ENCODE measurements around the gene SLCO1B1.
"Not testable (repeated sequence)": the region's sequence is repeated elsewhere in the genome, so short reads cannot be mapped to it uniquely, and the experiment has no call there.

The SLCO1B1 gene, protein sequence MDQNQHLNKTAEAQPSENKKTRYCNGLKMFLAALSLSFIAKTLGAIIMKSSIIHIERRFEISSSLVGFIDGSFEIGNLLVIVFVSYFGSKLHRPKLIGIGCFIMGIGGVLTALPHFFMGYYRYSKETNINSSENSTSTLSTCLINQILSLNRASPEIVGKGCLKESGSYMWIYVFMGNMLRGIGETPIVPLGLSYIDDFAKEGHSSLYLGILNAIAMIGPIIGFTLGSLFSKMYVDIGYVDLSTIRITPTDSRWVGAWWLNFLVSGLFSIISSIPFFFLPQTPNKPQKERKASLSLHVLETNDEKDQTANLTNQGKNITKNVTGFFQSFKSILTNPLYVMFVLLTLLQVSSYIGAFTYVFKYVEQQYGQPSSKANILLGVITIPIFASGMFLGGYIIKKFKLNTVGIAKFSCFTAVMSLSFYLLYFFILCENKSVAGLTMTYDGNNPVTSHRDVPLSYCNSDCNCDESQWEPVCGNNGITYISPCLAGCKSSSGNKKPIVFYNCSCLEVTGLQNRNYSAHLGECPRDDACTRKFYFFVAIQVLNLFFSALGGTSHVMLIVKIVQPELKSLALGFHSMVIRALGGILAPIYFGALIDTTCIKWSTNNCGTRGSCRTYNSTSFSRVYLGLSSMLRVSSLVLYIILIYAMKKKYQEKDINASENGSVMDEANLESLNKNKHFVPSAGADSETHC

DNA sequence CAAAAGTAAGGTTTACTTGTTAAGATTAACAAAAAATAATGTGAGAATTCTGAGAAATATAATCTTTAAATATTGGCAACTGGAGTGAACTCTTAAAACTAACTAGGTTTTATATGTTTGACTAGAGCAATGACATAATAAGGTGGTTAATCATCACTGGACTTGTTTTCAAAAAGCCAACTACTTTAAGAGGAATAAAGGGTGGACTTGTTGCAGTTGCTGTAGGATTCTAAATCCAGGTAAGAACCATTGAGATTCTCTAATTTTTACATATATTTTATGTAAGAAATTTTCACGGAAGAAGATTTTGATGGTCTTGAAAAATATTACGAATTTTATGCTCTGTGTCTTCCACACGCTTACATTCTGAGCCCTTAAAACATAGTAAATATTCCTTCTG is at the start of gene SLCO1B1:
SLCO1B1 (plus strand) TSS at position 197 of the 400 bp plus-strand sequence. CDS start 10,381 bp downstream, outside the sequence.
- no peak for DNase-seq

- not testable (repeated sequence) for DNase-seq
These were observed 46.2 kb upstream of the SLCO1B1 start for GRCh38 chr12:21084753-21085152.

DNA sequence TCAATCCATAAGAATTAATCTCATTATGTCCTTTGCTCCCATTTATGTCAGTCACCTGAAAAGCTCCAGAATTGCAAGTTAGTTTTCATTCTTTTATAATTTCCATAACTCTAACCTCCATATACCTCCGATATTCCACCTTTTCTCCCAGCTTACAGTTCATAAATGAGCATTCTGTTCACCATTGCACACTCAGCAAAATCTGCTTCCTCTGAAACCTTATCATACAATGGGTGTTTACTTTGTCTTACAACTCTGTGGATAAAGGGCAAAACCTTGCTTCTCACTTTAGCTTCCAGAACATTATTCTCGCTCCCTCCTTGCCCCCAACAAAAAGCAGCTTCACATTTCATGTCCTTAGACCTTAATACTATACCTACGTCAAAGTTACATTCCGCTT is 19.3 kb upstream of the SLCO1B1 start:
- DNase-seq = no peak

GRCh38 chr12:21113266-21113665 is 17.7 kb upstream of the SLCO1B1 start:
- no peak for DNase-seq

DNA sequence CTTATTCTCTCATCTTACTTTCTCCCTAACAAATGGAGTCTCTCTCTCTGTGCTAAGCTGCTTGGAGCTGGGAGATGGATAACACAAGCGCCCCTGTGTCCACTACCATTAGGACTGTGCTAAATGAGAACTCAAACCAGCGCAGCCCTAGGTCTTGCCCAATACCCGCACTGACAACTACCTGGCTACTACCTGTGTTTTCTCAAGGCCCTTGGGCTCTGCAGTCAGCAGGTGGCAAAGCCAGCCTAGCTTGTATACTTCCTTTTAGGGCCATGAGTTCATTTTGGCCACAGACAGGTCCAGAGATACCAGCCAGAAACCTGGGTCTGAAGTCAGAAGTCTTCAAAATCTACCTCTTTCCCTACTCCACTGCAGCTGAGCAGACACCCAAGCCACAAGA is 13.0 kb upstream of the SLCO1B1 start:
- no peak for DNase-seq

- DNase-seq = no peak
These were observed 12.2 kb upstream of the SLCO1B1 start for GRCh38 chr12:21118760-21119159.

GRCh38 chr12:21129351-21129750 is 1.6 kb upstream of the SLCO1B1 start:
- no peak for DNase-seq

GRCh38 chr12:21129906-21130305 is 1.1 kb upstream of the SLCO1B1 start:
- no peak for DNase-seq

- DNase-seq = not testable (repeated sequence)
These were observed 6.5 kb downstream of the SLCO1B1 start for GRCh38 chr12:21137318-21137999.

DNA sequence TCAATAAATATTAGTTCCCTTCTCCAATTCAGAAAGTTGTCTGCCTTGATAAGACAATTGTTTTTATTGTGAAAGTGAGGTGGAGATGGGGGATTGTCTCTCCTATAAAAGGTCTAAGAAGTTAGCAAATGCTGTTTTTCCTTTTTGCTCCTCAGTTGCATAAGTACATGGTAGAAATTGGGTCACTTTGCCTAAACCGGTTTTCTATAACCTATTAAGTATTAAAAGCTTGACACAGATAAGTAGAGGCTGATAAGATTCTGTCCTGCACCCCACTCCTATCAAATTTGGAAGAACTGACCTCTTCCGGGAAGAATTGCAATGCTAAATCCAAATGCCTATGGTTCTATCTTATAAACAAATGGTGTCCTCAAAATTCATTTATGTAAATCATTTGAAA is 7.0 kb downstream of the SLCO1B1 start:
- no peak for DNase-seq

GRCh38 chr12:21144309-21144708 is 13.3 kb downstream of the SLCO1B1 start:
- no peak for DNase-seq

- not testable (repeated sequence) for DNase-seq
These were observed 18.9 kb downstream of the SLCO1B1 start for GRCh38 chr12:21149861-21150260.

DNA sequence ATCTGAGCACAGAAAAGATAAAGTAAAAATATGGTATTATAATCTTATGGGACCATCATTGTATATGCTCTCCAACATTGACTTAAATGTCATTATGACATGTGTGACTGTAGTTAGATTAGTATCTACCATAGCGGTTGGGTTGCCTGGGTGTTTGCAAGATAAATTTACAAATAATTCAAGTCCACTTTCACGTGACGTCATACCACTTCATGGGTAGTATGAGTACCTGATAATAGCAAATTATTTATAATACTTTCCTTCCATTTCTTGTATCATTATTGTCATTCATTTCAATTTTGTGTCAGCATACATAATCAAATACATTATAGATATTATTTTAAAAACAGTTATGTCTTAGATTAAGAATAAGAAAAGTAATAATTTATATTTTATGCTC is 20.2 kb downstream of the SLCO1B1 start:
- no peak for DNase-seq

GRCh38 chr12:21155522-21156351 is 24.7 kb downstream of the SLCO1B1 start:
- DNase-seq = no peak

DNA sequence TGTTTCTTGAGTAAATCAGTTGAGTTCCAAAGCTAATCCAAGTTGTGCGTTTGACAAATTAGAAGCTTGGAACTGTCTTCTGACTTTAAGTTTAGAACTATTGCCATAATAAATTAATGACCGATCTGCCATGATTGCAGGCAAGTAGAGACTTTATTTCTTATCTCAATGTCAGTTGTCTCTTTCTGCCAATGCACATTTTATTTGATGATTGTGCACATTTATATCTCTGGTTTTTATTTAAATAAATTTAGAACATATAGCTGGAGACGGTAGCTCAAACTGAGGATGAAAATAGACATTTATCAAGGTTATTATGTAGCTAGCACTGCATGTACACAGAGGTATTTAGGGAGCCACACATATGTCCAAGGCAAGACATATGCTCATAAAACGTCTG is 34.1 kb downstream of the SLCO1B1 start:
- DNase-seq = no peak

DNA sequence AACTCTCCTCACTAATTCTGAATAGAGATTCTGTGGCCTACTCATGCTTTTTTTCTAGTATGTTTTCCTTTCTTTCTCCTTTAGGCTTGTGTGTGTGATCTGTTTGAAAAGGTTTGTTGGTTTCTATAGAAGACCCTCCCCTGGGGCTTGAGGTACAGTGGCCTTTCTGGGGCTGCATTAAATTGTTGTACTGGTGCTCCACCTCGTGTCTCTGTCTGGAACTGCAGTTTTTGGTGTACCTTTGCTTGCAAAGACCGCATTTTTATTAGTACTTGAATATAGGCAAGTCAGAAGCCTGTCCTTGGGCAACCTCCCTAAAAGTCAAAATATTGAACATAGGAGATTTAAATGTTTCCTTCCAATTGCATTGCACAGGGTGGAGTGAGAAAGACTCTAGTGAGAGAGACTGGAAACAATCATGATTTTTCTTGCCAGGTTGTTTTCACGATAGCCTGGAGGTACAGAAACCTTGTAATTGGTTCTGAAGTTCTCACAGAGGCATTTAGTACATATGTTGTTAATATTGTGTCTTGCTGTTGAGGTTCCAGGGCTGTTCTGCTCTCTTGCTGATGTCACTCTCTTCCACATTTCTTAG is 39.0 kb downstream of the SLCO1B1 start:
- no peak for DNase-seq

DNA sequence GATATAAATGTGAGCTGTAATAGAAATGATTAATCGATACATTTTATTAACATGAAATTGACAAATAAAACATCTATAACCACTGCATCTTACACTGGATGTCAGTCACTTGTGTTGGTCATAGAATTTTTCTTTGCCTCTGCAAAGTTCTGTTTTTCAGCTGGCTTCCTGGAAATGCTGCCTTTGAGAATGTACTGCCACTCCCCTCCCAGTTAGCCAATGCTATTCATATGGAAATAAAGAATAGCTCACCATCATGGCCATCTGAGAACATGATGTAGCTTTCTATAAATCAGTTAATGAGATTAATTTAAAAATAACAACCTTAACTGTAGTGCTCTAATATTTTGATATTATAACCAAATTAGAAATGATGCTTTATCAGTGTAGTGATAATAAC is 41.1 kb downstream of the SLCO1B1 start:
- DNase-seq = no peak

DNA sequence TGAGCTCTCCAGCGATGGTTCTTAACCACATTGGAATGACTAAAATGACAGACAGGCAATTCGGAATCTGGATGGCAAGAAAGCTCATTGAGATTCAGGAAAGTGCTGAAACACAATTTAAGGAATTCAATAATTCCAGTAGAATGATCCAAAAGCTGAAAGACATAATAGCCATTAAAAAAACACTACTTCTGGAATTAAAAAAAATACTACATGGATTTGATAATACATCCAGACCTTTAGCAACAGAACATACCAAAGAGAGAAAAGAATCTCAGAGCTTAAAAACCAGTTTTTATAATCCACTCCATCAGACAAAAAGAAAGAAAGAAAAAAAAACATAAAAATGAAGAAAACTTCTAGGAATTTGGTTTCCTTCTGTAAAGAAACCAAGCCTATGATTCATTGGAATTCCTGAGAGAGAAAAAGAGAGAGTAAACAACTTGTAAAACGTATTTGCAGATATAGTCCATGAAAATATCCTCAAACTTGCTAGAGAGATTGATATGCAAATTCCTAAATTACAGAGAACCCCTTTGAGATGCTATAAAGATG is 52.8 kb downstream of the SLCO1B1 start:
- DNase-seq = no peak

GRCh38 chr12:21190016-21190415 is 59.0 kb downstream of the SLCO1B1 start:
- no peak for DNase-seq

DNA sequence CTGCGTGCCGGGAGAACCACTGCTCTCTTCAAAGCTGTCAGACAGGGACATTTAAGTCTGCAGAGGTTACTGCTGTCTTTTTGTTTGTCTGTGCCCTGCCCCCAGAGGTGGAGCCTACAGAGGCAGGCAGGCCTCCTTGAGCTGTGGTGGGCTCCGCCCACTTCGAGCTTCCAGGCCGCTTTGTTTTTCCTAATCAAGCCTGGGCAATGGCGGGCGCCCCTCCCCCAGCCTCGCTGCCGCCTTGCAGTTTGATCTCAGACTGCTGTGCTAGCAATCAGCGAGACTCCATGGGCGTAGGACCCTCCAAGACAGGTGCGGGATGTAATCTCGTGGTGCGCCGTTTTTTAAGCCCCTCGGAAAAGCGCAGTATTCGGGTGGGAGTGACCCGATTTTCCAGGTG is 83.4 kb downstream of the SLCO1B1 start:
- not testable (repeated sequence) for DNase-seq

DNA sequence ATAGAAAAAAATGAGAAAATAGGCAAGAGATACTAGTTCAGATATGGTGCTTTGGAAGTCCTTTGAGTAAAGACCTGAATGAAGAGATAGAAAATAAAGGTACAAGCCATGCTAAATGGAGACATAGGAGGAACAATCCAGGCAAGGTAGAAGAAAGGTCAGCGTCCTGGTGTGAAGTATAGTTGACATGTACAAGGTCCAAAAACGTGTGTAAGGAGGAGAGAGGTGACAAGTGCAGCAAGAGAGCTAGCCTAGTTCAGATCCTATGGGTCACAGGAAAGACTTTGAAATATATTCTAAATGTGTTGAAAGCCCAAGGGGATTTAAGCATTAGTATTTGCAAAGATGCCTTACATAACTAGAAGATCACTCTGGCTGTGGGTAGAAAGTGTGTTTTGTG is 88.2 kb downstream of the SLCO1B1 start:
- DNase-seq = no peak

DNA sequence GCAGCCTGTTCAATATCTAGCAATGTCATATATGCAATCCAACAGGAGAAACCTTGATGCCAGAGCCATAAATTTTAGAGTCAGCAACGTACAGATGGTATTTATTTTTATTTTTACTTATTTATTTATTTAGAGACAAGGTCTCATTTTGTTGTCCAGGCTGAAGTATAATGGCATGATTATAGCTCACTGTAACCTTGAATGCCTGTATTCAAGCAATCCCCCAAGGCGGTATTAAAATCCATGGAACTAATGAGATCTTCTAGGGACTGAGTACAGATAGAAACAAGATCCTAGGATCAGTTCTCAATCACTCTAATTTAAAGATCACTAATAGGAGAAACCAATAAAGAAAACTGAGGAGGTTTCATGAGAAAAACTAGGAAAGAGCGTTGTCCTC is 89.3 kb downstream of the SLCO1B1 start:
- DNase-seq = no peak
